GM18907 (cell line): ENCODE results near the gene RAB20.
"Not testable (repeated sequence)": the region's sequence is repeated elsewhere in the genome, so short reads cannot be mapped to it uniquely, and the experiment has no call there.

Source experiments
- ATAC-seq: cut with Tn5 transposase; IDR thresholded peaks from one replicate; pipeline ENCODE4 v1.9.1; 2021; ENCODE audit warnings: mild to moderate bottlenecking, moderate library complexity; ENCODE audit not compliant: unreplicated experiment

RAB20 gene

GRCh38 chr13:110575322-110576069 is 14.0 kb upstream of the RAB20 start:
- peak; percentile 83 for ATAC-seq

- ATAC-seq: no peak
Observed at GRCh38 chr13:110574161-110574560, 12.6 kb upstream of the RAB20 start.

GRCh38 chr13:110572778-110573118 is 11.2 kb upstream of the RAB20 start:
- peak; percentile 61 for ATAC-seq

GRCh38 chr13:110571896-110572777 is 10.6 kb upstream of the RAB20 start:
- no peak for ATAC-seq

- ATAC-seq: no peak
Observed at GRCh38 chr13:110570886-110571285, 9.4 kb upstream of the RAB20 start.

GRCh38 chr13:110569962-110570361 is 8.4 kb upstream of the RAB20 start:
- ATAC-seq: not testable (repeated sequence)

- no peak for ATAC-seq
Observed at GRCh38 chr13:110568612-110569011, 7.1 kb upstream of the RAB20 start.

GRCh38 chr13:110566171-110566570 is 4.6 kb upstream of the RAB20 start:
- no peak for ATAC-seq

- no peak for ATAC-seq
Observed at GRCh38 chr13:110565296-110565695, 3.8 kb upstream of the RAB20 start.

- ATAC-seq: no peak
Observed at GRCh38 chr13:110564472-110564985, 3.0 kb upstream of the RAB20 start.

GRCh38 chr13:110563463-110563774 is 1.9 kb upstream of the RAB20 start:
- no peak for ATAC-seq

- ATAC-seq: no peak
Observed at GRCh38 chr13:110562696-110563462, 1.4 kb upstream of the RAB20 start.

- ATAC-seq: no peak
Observed at GRCh38 chr13:110562036-110562597, 595 bp upstream of the RAB20 start.

- no peak for ATAC-seq
Observed at GRCh38 chr13:110560601-110561343, 750 bp downstream of the RAB20 start.

- no peak for ATAC-seq
Observed at GRCh38 chr13:110559986-110560385, 1.5 kb downstream of the RAB20 start.

- ATAC-seq: no peak
Observed at GRCh38 chr13:110559429-110559943, 2.0 kb downstream of the RAB20 start.

GRCh38 chr13:110557610-110558305 is 3.8 kb downstream of the RAB20 start:
- no peak for ATAC-seq

GRCh38 chr13:110557082-110557481 is 4.4 kb downstream of the RAB20 start:
- ATAC-seq: no peak

GRCh38 chr13:110556224-110556606 is 5.3 kb downstream of the RAB20 start:
- no peak for ATAC-seq
